ENCODE measurements around the gene BRD2.

- TF ChIP-seq POLR2A (IDR thresholded peaks at IDR 0.05; ENCODE audit: low read length) (no peak), GATA1 (IDR thresholded peaks at IDR 0.05; ENCODE audit: low read depth, low read length) (no peak)
These were observed 36.5 kb downstream of the BRD2 start for GRCh38 chr6:33004940-33005339.

Measured in erythroblast (primary cell).